Loucy (cell line): ENCODE measurements around the gene FAM131C.

Experiments used
- H2AFZ ChIP-seq: fragments of 200-600 bp; sonication (generic); 2 replicates; pipeline ENCODE4 v1.6.0; 2016; ENCODE audit warnings: antibody characterized with exemption, mild to moderate bottlenecking, low read length, moderate library complexity
- H3F3A ChIP-seq: fragments of 200-600 bp; 2 replicates; pipeline ENCODE4 v1.6.0; 2016; ENCODE audit warnings: antibody characterized with exemption, low read depth, mild to moderate bottlenecking
- H3K27me3 ChIP-seq: fragments of 200-600 bp; sonication (generic); 2 replicates; pipeline ENCODE4 v1.6.1; 2014; ENCODE audit warnings: low read length, mild to moderate bottlenecking; ENCODE audit not compliant: insufficient read depth, poor library complexity, severe bottlenecking
- H3K36me3 ChIP-seq: fragments of 200-600 bp; sonication (generic); 2 replicates; pipeline ENCODE4 v1.6.1; 2016; ENCODE audit warnings: low read length; ENCODE audit not compliant: insufficient read depth
- H3K4me1 ChIP-seq: fragments of 200-600 bp; sonication (generic); 2 replicates; pipeline ENCODE4 v1.5.1; 2014; ENCODE audit warnings: low read length, mild to moderate bottlenecking; ENCODE audit not compliant: insufficient read depth, poor library complexity, severe bottlenecking
- H3K4me2 ChIP-seq: fragments of 200-600 bp; sonication (generic); 2 replicates; pipeline ENCODE4 v1.6.0; 2014; ENCODE audit warnings: antibody characterized with exemption, low read length, low read depth, mild to moderate bottlenecking; ENCODE audit not compliant: poor library complexity, severe bottlenecking
- H3K4me3 ChIP-seq: fragments of 200-600 bp; sonication (generic); 2 replicates; pipeline ENCODE4 v1.5.1; 2014; ENCODE audit warnings: low read length, mild to moderate bottlenecking, mixed read lengths; ENCODE audit not compliant: poor library complexity, severe bottlenecking
- H3K79me2 ChIP-seq: fragments of 200-600 bp; sonication (generic); 2 replicates; pipeline ENCODE4 v1.6.1; 2014; ENCODE audit warnings: low read length; ENCODE audit not compliant: insufficient read depth
- H3K9ac ChIP-seq: fragments of 200-600 bp; sonication (generic); 2 replicates; pipeline ENCODE4 v1.6.0; 2014; ENCODE audit warnings: mild to moderate bottlenecking, low read depth, low read length, moderate library complexity; ENCODE audit not compliant: poor library complexity, severe bottlenecking
- H3K9me2 ChIP-seq: fragments of 200-600 bp; sonication (generic); replicated peaks from 2 replicates; pipeline ENCODE4 v1.6.1; 2016; ENCODE audit warnings: low read depth, low read length, mixed read lengths
- H3K9me3 ChIP-seq: fragments of 200-600 bp; sonication (generic); 2 replicates; pipeline ENCODE4 v1.6.1; 2014; ENCODE audit warnings: mild to moderate bottlenecking, antibody characterized with exemption, low read length, low read depth; ENCODE audit not compliant: insufficient read depth
- H4K20me1 ChIP-seq: fragments of 200-600 bp; sonication (generic); 2 replicates; pipeline ENCODE4 v1.6.0; 2014; ENCODE audit warnings: antibody characterized with exemption, low read length, mild to moderate bottlenecking; ENCODE audit not compliant: insufficient read depth, poor library complexity, severe bottlenecking
- CTCF ChIP-seq: fragments of 200-600 bp; sonication (generic); conservative IDR thresholded peaks from 2 replicates; pipeline ENCODE4 v1.5.1; 2014; ENCODE audit warnings: mild to moderate bottlenecking, antibody characterized with exemption, low read length
- EZH2phosphoT487 ChIP-seq: fragments of 200-600 bp; IDR thresholded peaks from 2 replicates; pipeline ENCODE4 v1.6.1; 2018; ENCODE audit warnings: antibody characterized with exemption, mild to moderate bottlenecking, moderate library complexity, borderline replicate concordance

FAM131C gene

GRCh38 chr1:16047791-16048475 is 25.5 kb downstream of the FAM131C start:
- Histone ChIP-seq H3K4me2 (no peak overlapping the region), H3K27me3 (no peaks in the 10 kb centered on the region)

GRCh38 chr1:16046842-16047241 is 26.6 kb downstream of the FAM131C start:
- H3K9me2 ChIP-seq, result no peaks in the 10 kb centered on the region
- no peak overlapping the region for H3K4me2 ChIP-seq
- no peaks in the 10 kb centered on the region for H3K9me3 ChIP-seq
- no peak overlapping the region for H3K9ac ChIP-seq
- H3K4me1 ChIP-seq, result no peaks in the 10 kb centered on the region
- no peaks in the 10 kb centered on the region for H3K27me3 ChIP-seq
- no peaks in the 10 kb centered on the region for H3K36me3 ChIP-seq
- H4K20me1 ChIP-seq, result no peaks in the 10 kb centered on the region
- H3F3A ChIP-seq, result no peaks in the 10 kb centered on the region
- no peak for TF ChIP-seq CTCF
- TF ChIP-seq EZH2phosphoT487, result no peak
- H2AFZ ChIP-seq, result no peak overlapping the region
- H3K4me3 ChIP-seq, result no peak overlapping the region
- no peaks in the 10 kb centered on the region for H3K79me2 ChIP-seq

More at GRCh38 chr1:16047791-16048475, 25.5 kb downstream of the FAM131C start:
- H3K4me1 ChIP-seq, result no peaks in the 10 kb centered on the region
- no peaks in the 10 kb centered on the region for H4K20me1 ChIP-seq
- no peaks in the 10 kb centered on the region for H3F3A ChIP-seq
- no peaks in the 10 kb centered on the region for H3K36me3 ChIP-seq
- no peak overlapping the region for H3K4me3 ChIP-seq
- no peak overlapping the region for H2AFZ ChIP-seq
- no peak overlapping the region for H3K9ac ChIP-seq
- H3K9me3 ChIP-seq, result no peaks in the 10 kb centered on the region
- H3K79me2 ChIP-seq, result no peaks in the 10 kb centered on the region
- TF ChIP-seq EZH2phosphoT487 (no peak), CTCF (no peak)
- H3K9me2 ChIP-seq, result no peaks in the 10 kb centered on the region

- Histone ChIP-seq H4K20me1 (no peaks in the 10 kb centered on the region), H3K79me2 (no peaks in the 10 kb centered on the region), H3K4me3 (no peak overlapping the region), H3K36me3 (no peaks in the 10 kb centered on the region), H3K9ac (no peak overlapping the region), H3F3A (no peaks in the 10 kb centered on the region), H3K4me2 (no peak overlapping the region), H3K4me1 (no peaks in the 10 kb centered on the region), H3K9me2 (no peaks in the 10 kb centered on the region), H3K27me3 (no peaks in the 10 kb centered on the region), H3K9me3 (no peaks in the 10 kb centered on the region), H2AFZ (no peak overlapping the region)
- TF ChIP-seq CTCF (no peak), EZH2phosphoT487 (no peak)
These were observed 29.5 kb downstream of the FAM131C start for GRCh38 chr1:16043950-16044349.
